ENCODE data around the gene FANCD2. TPM values are rescaled to one million over a fixed set of nuclear protein-coding genes. Genes with fewer than 3 reads are reported as not detected.

FANCD2 gene
- total RNA-seq, 1 experiment from 2014 or later: 69.2 TPM

DNA sequence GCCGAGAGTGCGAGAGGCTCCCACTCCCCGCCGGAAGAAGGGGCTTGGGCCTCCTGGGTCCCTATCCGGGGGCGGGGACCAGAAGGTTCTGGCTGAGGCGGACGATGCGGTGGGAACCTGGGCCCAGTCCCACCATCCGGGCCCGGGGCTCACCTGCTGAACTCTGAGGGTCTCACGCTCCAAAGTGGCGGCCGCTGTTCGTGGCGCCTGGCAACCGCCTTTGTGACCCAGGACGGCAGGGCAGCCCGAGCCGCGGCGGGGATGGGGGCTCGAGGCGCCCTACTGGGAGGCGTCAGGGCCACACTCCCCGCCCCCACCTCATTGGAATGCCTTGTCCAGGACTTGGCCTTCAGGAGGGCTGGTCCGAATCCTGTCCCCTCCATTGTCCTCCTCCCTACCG is 81.9 kb downstream of the FANCD2 start, which contains the start of gene FANCD2OS:
Gene FANCD2OS (minus strand): TSS at position 165 of the 400 bp plus-strand sequence. CDS start 3,481 bp downstream, outside the sequence.
- no peaks in the 10 kb centered on the region for H3K4me1 ChIP-seq (ENCODE audit: insufficient read depth, low read length, poor library complexity, severe bottlenecking)
- H3K27ac ChIP-seq (ENCODE audit: low read depth, low read length, poor library complexity, severe bottlenecking): no peak within 1 kb of the TSS
- H3K36me3 ChIP-seq (ENCODE audit: insufficient read depth, low read length, poor library complexity, severe bottlenecking): no peaks in the 10 kb centered on the region
- ChIA-PET POLR2A (ENCODE audit: low non-redundant PET) (no interaction called here), CTCF (no interaction called here)
- H3K9me3 ChIP-seq (ENCODE audit: low read depth, low read length, poor library complexity, severe bottlenecking): no peaks in the 10 kb centered on the region
- TF ChIP-seq EZH2 (IDR thresholded peaks at IDR 0.05; ENCODE audit: borderline replicate concordance, low read depth, low read length, poor library complexity, severe bottlenecking): no peak
- TF ChIP-seq, protein P1, sequence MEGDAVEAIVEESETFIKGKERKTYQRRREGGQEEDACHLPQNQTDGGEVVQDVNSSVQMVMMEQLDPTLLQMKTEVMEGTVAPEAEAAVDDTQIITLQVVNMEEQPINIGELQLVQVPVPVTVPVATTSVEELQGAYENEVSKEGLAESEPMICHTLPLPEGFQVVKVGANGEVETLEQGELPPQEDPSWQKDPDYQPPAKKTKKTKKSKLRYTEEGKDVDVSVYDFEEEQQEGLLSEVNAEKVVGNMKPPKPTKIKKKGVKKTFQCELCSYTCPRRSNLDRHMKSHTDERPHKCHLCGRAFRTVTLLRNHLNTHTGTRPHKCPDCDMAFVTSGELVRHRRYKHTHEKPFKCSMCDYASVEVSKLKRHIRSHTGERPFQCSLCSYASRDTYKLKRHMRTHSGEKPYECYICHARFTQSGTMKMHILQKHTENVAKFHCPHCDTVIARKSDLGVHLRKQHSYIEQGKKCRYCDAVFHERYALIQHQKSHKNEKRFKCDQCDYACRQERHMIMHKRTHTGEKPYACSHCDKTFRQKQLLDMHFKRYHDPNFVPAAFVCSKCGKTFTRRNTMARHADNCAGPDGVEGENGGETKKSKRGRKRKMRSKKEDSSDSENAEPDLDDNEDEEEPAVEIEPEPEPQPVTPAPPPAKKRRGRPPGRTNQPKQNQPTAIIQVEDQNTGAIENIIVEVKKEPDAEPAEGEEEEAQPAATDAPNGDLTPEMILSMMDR (conservative IDR thresholded peaks at IDR 0.05; ENCODE audit: low read depth, low read length): no peak
- intact Hi-C loops (cut with micrococcal nuclease; ENCODE audit: unreplicated experiment): no loop called here
- no TSS peak for BruUV-seq (replicated peaks)
- no peaks in the 10 kb centered on the region for H3K27me3 ChIP-seq (replicated peaks; ENCODE audit: insufficient read depth, low read depth, low read length, poor library complexity)
- DNase-seq (ENCODE audit: low spot score): no peak
- H3K4me3 ChIP-seq (ENCODE audit: low read depth, low read length, poor library complexity, severe bottlenecking): no peak within 1 kb of the TSS

DNA sequence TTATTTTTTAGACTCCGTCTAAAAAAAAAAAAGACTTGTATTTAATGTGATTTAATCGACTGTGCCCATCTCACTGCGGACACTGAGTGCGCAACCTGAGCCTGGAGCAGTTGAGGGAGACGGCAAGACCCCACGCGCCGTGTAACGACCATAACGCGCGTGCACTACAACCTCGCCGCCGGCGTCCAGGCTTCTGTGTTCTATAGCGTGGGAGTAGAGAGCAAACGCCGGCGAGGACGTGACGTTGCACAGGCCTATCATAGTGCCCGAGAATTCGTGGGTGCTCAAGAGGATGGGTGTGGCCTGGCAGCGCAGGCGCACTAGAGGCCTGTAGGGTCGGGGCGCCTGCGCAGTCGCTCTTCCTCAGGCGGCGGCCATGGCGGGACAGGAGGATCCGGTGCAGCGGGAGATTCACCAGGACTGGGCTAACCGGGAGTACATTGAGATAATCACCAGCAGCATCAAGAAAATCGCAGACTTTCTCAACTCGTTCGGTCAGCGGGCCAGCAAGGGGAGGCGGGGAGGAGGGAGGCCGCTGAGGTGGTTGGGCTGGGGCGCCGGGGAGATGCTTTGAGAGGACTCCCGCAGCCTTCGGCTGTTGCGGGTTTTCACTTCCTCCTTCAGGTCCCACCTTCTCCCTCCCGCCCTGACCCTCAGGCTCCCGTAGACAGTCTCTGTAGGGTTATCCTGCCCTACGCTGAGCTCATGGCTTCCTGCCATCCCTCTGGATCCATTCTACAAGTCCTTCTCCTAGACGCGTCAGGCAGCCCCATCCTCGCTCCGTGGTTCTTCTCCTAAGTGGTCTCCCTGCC is 89.3 kb downstream of the FANCD2 start, which contains the start of gene BRK1:
Gene BRK1 (plus strand): TSS at position 350 of the 812 bp plus-strand sequence. CDS start 27 bp downstream, at position 377.
- intact Hi-C loops (cut with micrococcal nuclease; ENCODE audit: unreplicated experiment): no loop called here
- Histone ChIP-seq H3K9me3 (ENCODE audit: low read depth, low read length, poor library complexity, severe bottlenecking) (no peaks in the 10 kb centered on the region), H3K4me3 (ENCODE audit: low read depth, low read length, poor library complexity, severe bottlenecking) (peak within 1 kb of the TSS; percentile 86), H3K36me3 (ENCODE audit: insufficient read depth, low read length, poor library complexity, severe bottlenecking) (peaks cover 3% of the 10 kb centered on the region), H3K27me3 (replicated peaks; ENCODE audit: insufficient read depth, low read depth, low read length, poor library complexity) (no peaks in the 10 kb centered on the region), H3K4me1 (ENCODE audit: insufficient read depth, low read length, poor library complexity, severe bottlenecking) (peaks cover 9% of the 10 kb centered on the region), H3K27ac (ENCODE audit: low read depth, low read length, poor library complexity, severe bottlenecking) (peak within 1 kb of the TSS; percentile 70)
- TF ChIP-seq, protein P1 (conservative IDR thresholded peaks at IDR 0.05; ENCODE audit: low read depth, low read length): no peak
- no peak for TF ChIP-seq EZH2 (IDR thresholded peaks at IDR 0.05; ENCODE audit: borderline replicate concordance, low read depth, low read length, poor library complexity, severe bottlenecking)
- ChIA-PET CTCF (interaction anchor here (0.7 kb wide), 1 partner anchor 1322 kb away, joined by 11 read pairs; no protein-coding TSS in a partner anchor), POLR2A (ENCODE audit: low non-redundant PET) (interaction anchor here (0.6 kb wide), 1 partner anchor 58 kb away, joined by 7 read pairs; no protein-coding TSS in a partner anchor)
- no TSS peak for BruUV-seq (replicated peaks)
- peak; percentile 98 for DNase-seq (ENCODE audit: low spot score)

DNA sequence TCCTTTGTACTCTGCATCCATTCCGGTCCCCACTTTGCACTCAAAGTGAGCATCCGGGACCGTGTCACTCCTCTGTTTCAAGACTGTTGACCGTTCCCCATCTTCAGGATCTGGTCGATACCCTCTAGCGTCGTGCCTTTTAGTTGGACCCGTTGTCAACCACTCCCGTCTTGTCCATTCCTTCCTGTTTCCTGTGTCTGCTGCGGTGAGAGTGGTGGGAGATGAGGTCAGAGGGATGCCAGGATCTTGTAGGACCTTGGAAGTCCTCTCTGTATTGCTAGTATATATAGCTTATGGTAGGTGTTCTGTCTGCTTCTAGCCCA is 89.9 kb downstream of the FANCD2 start:
- CTCF ChIA-PET: no interaction called here
- Histone ChIP-seq H3K27me3 (replicated peaks; ENCODE audit: insufficient read depth, low read depth, low read length, poor library complexity) (no peaks in the 10 kb centered on the region), H3K27ac (ENCODE audit: low read depth, low read length, poor library complexity, severe bottlenecking) (peak overlapping the region; percentile 70), H3K36me3 (ENCODE audit: insufficient read depth, low read length, poor library complexity, severe bottlenecking) (peaks cover 3% of the 10 kb centered on the region), H3K4me3 (ENCODE audit: low read depth, low read length, poor library complexity, severe bottlenecking) (peak overlapping the region; percentile 86), H3K9me3 (ENCODE audit: low read depth, low read length, poor library complexity, severe bottlenecking) (no peaks in the 10 kb centered on the region), H3K4me1 (ENCODE audit: insufficient read depth, low read length, poor library complexity, severe bottlenecking) (peaks cover 9% of the 10 kb centered on the region)
- POLR2A ChIA-PET (ENCODE audit: low non-redundant PET): interaction anchor here (0.7 kb wide), 1 partner anchor 15 kb away, joined by 4 read pairs; no protein-coding TSS in a partner anchor
- no peak for DNase-seq (ENCODE audit: low spot score)
- intact Hi-C loops (cut with micrococcal nuclease; ENCODE audit: unreplicated experiment): no loop called here
- TF ChIP-seq, protein P1 (conservative IDR thresholded peaks at IDR 0.05; ENCODE audit: low read depth, low read length): no peak
- TF ChIP-seq EZH2 (IDR thresholded peaks at IDR 0.05; ENCODE audit: borderline replicate concordance, low read depth, low read length, poor library complexity, severe bottlenecking): no peak
- BruUV-seq (replicated peaks): no TSS peak
